Superior temporal gyrus (tissue), 1 donor: ENCODE measurements around the gene WDR54.
"Not testable (repeated sequence)": the region's sequence is repeated elsewhere in the genome, so short reads cannot be mapped to it uniquely, and the experiment has no call there.

ENCODE experiments used
- DNase-seq: peaks from one replicate; pipeline ENCODE4 v3.0.0-alpha.2; 2016; ENCODE audit errors: extremely low spot score

The WDR54 gene

DNA sequence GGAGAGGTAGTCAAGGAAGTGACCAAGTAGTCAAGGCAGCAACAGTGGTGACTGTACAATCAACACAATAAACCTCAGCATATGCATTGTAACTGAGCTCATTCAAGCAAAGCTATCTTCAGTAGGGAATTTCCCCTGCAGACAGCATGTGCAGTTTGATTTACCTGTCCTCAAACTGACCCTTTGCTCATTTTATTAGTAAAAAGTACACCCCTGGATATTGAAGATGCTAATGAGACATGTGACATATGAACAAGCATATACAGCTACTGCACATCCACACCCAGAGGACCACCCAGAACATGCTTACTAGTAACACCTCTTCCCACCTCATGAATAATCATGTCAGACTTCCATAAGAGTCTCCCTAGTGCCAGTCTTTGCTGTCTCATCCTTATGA lies 15.5 kb upstream of the WDR54 start:
- no peak for DNase-seq

GRCh38 chr2:74407682-74408081 lies 13.8 kb upstream of the WDR54 start:
- DNase-seq, result no peak

DNA sequence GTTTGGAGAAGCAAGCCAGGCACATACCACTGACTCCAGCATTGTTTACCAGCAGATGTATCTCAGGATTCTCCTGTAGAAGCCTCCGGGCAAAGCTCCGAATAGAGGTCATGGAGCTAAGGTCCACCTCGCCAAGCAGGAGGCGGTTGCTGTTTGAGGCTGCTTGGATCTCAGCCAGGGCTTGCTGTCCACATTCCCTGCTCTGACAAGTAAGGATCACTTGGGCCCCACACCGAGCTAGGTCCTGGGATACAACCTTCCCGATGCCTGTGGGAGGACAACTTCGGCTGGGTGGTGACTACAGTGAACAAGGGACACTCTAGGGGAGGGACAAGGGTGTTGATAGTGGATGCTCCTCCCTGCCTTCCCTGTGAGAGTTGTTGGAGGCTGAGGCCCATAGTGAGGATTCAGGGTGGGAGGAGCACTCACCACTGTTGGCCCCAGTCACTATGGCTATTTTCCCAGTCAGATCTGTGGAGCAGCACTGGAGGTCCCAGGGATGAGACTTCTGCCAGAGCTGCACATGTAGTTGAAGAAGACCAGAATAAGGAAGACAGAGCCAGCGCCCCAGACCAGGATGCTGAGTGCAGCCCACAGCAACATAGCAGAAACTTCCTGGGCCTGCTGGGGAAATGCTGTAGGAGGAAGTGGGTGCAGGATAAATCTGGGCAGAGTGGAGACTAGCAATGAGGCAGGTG lies 8.4 kb upstream of the WDR54 start:
- DNase-seq, result no peak

DNA sequence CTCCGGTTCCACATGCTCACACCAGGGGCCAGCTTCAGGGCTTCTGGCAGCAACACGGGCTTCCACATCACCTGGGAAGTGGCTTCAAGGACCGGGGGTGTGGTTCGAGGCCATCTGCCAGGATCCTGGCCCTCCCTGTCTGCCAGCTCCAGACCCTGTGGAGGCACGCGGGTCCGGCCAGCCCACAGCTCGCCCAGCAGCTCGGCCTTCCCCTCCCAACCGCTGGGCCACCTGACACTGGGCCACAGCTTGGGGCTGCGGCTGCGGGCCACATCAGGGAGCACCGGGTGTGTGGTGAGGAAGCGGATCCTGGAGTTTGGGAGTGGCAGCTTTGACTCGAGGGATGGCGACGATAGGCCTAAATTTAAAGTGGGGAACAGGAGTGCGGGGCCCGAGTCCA lies 7.1 kb upstream of the WDR54 start:
- DNase-seq, result no peak

DNA sequence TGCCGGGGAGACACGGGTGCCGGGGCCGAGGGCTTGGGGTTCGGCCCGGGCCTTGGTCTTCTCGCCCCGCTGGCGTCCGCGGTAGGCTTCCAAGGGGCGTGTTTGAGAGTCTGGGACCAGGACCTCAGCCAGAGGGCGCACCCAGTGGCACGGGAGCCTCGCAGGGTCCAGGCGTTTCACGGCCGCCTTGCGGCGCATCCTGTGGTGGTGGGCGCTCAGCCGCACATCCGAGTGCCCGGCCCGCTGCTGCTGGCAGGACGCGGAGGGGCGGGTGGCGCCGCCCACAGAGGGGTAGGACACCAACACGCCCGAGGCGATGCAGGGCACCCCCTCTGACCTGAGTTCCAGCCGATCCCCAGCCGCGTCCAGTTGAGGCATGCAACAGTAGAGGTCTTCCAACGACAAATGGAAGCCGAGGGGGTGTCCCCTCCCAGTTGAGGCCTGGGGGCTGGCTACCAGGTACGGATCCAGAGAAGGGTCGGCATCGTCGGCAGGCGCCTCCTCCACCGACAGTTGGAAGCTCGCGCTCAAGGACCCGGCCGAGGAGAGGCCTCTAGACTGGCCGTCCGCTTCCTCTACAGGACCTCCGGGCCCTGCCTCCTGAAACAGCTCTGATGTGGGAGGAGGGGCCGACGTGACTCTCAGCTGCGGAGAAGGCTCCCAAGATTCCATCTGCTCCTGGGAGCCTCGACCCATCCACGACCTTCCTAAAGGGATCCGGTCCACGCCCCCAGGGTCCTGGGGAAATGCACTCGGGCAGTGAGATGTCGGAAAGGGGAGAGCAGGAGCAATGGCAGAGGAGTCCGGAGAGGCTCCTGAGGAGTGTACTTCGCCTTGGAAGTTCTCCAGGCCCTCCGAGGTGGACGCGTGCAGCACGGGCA lies 6.4 kb upstream of the WDR54 start:
- DNase-seq, result no peak

GRCh38 chr2:74415762-74416395 lies 5.7 kb upstream of the WDR54 start:
- DNase-seq, result no peak

DNA sequence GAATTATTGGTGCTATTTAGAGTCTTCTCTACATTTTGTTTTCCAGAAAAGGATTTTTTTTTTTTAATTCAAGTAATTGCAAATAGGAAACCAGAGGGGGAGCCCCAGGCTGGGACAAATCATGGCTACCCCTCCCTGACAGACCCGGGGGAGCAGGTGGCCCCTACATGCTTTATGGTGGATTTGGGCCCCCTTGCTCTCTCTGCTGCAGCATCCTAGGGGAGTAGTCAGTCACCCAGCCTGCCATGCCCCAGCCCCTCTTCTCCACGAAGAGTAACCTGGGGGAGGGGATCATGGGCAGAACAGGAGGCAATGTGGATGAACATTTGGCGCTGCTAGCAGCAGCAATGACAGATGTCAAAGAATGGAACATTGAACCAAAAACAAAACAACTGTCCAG lies 4.8 kb upstream of the WDR54 start:
- DNase-seq, result no peak

- DNase-seq, result no peak
Observed at GRCh38 chr2:74417197-74417596, 4.3 kb upstream of the WDR54 start.

DNA sequence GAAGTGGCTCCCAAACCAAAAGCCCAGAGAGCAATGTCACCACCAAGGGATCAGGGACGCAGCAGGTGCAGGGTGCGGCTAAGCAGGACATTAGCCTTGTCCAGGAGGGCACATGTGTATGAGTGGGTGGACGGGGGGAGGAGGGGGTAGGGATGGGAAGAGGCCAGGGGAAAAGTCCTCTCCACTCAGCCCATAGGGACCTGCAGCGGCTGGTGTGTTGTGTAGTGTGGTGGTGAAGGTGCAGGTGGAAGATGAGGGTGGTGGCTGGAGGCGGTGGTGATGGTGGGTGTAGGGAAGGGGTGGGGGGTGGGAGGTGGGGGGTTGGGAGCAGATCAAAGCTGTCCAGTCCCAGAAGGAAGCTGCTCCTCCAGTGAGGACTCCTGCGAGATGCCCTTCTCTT lies 3.8 kb upstream of the WDR54 start:
- no peak for DNase-seq

- DNase-seq, result no peak
Observed at GRCh38 chr2:74418312-74418711, 3.2 kb upstream of the WDR54 start.

- DNase-seq, result no peak
Observed at GRCh38 chr2:74419345-74419744, 2.2 kb upstream of the WDR54 start.

DNA sequence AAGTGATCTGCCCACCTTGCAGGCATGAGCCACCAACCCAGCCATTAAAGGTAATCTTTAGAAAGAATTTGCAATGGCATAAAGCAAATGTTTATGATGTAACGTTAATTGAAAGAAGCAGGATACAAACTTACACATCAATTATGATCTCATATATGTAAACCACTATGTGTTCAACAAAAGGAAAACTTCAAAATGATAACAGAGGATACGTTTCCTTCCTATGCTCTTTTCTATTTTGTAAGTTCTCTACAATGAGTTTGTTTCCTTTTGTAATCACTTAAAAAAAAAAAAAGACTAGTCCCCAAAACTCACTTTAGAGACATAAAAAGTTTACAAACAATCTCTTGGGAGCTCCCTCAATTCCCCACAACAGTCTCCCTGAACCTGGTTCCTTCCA lies 1.5 kb upstream of the WDR54 start:
- DNase-seq, result no peak

DNA sequence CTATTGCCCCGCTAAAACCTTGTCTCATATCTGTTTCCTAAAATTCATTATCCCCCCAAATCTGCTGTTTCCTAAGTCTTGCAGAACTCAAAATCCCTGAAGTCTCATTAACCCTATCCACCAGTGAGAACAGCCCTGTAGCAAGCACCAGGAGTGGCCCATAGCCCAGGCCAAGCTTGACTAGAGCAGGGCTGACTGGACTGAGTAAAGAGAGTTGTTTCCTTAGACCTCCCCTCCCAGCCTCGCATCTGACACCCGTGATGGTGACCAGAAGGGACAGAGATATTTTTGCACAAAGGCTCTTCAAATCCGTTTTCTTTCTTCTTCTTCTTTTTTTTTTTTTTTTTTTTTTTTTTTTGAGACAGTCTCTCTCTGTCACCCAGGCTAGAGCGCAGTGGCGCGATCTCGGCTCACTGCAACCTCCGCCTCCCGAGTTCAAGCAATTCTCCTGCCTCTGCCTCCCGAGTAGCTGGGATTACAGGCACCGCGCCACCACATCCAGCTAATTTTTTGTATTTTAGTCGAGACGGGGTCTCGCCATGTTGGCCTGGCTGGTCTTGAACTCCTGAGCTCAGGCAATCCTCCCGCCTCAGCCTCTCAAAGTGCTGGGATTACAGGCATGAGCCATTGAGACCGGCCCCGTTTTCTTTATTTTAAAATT lies 957 bp upstream of the WDR54 start:
- not testable (repeated sequence) for DNase-seq

DNA sequence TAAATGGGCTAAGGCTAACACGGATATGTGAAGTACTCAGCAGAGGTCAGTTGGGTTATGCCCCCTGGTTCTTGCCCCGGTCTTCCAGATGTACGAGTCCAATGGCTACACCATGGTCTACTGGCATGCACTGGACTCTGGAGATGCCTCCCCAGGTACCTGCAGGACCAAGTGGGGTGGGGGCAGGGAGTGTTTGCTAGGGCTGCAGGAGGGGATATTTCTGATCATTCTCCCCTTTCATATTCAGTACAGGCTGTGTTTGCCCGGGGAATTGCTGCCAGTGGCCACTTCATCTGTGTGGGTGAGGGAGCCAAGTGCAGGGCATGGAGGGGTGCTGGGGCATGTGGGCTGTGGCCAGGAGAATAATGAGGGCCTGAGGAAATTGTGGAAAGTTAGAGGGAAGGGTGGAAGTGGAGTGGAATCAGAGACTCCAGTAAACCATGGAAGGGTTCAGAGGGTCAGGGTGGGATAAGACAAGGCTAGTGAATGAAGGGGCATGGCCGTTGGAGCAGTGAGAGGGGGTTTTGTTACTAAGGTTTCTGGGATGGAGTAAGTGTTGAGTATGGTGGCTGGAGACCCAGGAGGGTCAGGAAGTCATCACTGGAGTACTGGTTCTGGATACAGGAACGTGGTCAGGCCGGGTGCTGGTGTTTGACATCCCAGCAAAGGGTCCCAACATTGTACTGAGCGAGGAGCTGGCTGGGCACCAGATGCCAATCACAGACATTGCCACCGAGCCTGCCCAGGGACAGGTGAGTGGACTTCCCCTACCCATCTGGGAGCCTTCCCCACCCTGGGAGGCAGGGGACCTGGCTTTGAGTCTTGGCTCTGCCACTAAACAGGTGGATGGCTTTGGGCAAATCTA lies 1.9 kb downstream of the WDR54 start:
- DNase-seq, result no peak

DNA sequence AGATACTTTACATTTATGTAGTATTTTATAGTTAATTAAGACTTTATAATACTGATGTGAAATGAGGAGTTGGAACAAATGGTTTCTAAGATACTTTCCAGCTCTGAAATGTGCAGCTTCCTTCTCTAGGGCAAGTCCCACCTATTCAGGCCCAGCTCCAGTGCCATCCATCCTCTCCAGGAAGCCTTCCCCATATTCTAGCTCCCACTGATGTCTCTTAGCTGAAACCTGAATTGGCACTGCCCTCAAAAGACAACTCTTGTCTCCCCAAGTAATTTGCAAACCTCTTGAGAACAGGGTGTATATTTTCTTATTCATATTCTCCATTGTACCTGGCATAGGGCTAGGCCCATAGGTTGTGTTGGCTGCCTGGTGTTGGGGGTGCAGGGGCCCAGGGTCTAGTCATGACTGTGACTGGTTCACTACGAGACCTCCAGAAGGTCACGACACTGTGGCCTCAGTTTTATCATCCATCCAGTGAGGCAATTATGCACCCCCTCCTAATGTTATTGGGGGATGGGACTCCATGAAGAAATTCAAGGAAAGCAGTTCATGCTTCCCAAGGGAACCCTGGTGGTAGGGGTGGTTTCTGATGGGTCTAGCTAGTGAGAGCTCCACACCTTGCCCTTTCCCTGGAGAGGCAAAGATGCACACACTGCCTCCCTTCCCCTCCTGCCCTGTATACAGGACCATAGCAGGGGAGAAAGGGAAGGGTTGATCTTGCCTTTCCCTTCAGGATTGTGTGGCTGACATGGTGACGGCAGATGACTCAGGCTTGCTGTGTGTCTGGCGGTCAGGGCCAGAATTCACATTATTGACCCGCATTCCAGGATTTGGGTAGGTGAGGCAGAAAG lies 2.8 kb downstream of the WDR54 start:
- no peak for DNase-seq

DNA sequence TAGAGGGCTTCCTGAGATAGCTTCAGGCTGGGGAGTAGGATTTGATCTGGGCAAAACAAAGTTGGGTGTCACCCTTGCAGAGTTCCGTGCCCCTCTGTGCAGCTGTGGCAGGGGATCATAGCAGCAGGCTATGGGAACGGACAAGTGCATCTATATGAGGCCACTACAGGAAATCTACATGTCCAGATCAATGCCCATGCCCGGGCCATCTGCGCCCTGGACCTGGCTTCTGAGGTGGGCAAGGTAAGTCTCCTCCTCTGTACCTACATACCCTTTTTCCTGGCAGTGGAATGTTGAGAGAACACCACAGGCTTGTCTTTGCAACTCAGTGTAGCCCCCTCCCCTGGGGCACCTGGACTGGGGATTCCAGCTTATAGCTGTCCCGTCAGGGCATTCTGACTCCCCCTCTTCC lies 3.5 kb downstream of the WDR54 start:
- DNase-seq, result no peak

DNA sequence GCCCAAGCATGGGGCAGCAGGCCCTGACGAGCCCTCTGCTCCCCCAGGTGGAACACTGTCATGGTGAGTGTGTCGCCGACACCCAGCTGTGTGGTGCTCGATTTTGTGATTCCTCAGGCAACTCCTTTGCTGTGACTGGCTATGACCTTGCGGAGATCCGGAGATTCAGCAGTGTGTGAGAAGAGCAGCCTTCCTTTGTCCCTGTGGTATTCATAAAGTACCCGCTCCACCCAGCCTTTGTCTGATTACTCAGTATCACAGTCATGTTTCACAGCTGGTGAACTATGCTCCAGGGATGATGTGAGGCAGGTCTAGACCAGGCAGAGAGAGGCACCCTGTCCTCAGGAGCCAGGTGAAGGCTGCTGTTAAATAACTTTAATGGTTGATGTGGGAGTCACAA lies 4.0 kb downstream of the WDR54 start:
- no peak for DNase-seq

GRCh38 chr2:74426181-74426758 lies 4.7 kb downstream of the WDR54 start:
- DNase-seq, result no peak

DNA sequence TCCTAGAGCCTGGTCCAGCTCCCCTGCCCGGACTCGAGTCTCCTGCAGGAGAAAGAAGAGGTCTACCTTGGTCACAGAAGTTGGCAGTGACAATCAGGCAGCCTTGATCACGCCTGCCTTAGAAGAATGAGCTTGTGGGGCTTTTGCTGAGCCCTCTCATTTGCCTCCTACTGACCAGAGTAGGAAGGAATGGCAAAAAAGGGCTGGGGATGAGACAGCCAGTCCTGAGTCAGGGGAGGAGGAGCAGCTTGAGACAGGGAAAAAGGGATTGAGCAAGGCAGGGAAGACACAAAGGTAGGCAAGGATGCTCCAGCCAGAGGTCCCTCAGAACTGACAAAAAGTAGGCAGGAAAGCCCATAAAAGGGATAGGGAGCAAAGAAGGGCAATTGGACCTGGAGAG lies 6.0 kb downstream of the WDR54 start:
- DNase-seq, result no peak

DNA sequence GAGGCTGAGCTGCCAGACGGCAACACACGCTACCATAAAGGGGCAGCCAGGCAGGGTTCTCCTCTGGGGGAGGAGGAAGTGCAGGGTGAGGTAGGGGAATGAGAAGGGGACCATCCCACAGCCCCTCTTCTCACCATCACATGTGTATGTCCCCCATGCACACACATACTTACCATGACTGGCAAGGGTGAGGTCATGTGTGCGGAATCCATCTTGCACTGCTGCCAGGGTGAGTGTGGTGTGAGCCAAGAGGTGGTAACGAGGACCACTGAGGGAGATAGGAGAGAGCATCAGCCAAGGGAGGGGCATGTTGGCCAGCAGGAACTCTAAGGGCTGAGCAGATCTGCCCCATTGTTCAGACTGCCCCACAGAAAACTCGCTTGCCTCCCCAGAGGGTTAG lies 7.1 kb downstream of the WDR54 start:
- no peak for DNase-seq
